ENCODE results near the gene GABARAPL1. TPM values are rescaled to one million over a fixed set of nuclear protein-coding genes. Genes with fewer than 3 reads are reported as not detected.

Gene GABARAPL1
- polyA plus RNA-seq, 12 donors, result 21.2 to 63.3 (median 25.2) TPM; not detected in 1

Other genes with a start within 250 kb of the GABARAPL1 start
- gene CLEC12A, start 241.5 kb upstream of the GABARAPL1 start, polyA plus RNA-seq (ENCODE audit: insufficient read length in 12 of 12), result 1 to 10 TPM in 3 of 12 donors, under 1 TPM in 6, not detected in 3; 0.35 to 1.9 (median 0.61) TPM
- under 1 TPM in 6 of 12 donors, not detected in 6; 0.13 to 0.36 (median 0.31) TPM for gene CLEC1B, start 213.8 kb upstream of the GABARAPL1 start, polyA plus RNA-seq (ENCODE audit: insufficient read length in 12 of 12)
- under 1 TPM in 3 of 12 donors, not detected in 9; 0.07 to 0.25 (median 0.14) TPM for gene CLEC12B, start 202.2 kb upstream of the GABARAPL1 start, polyA plus RNA-seq (ENCODE audit: insufficient read length in 12 of 12)
- 1 to 10 TPM in 1 of 12 donors, under 1 TPM in 9, not detected in 2; 0.11 to 2.0 (median 0.25) TPM for gene CLEC9A, start 182.2 kb upstream of the GABARAPL1 start, polyA plus RNA-seq (ENCODE audit: insufficient read length in 12 of 12)
- gene CLEC1A, start 113.9 kb upstream of the GABARAPL1 start, polyA plus RNA-seq (ENCODE audit: insufficient read length in 12 of 12), result 1 to 10 TPM in 10 of 12 donors, not detected in 2; 1.9 to 5.3 (median 3.3) TPM
- gene CLEC7A, start 82.7 kb upstream of the GABARAPL1 start, polyA plus RNA-seq (ENCODE audit: insufficient read length in 12 of 12), result 1 to 10 TPM in 9 of 12 donors, under 1 TPM in 2, not detected in 1; 0.77 to 6.1 (median 2.0) TPM
- 1 to 10 TPM in 8 of 12 donors, under 1 TPM in 2, not detected in 2; 0.69 to 2.5 (median 1.2) TPM for gene OLR1, start 40.7 kb upstream of the GABARAPL1 start, polyA plus RNA-seq (ENCODE audit: insufficient read length in 12 of 12)
- gene TMEM52B, start 33.8 kb upstream of the GABARAPL1 start, polyA plus RNA-seq (ENCODE audit: insufficient read length in 12 of 12), result under 1 TPM in 9 of 12 donors, not detected in 3; 0.04 to 0.96 (median 0.26) TPM
- 1 to 10 TPM in 3 of 12 donors, under 1 TPM in 7, not detected in 2; 0.16 to 1.6 (median 0.72) TPM for gene KLRD1, start 95.0 kb downstream of the GABARAPL1 start, polyA plus RNA-seq (ENCODE audit: insufficient read length in 12 of 12)
- gene KLRK1, start 177.2 kb downstream of the GABARAPL1 start, polyA plus RNA-seq (ENCODE audit: insufficient read length in 12 of 12), result 1 to 10 TPM in 3 of 12 donors, under 1 TPM in 7, not detected in 2; 0.15 to 2.6 (median 0.61) TPM
- gene KLRC4, start 196.9 kb downstream of the GABARAPL1 start, polyA plus RNA-seq (ENCODE audit: insufficient read length in 12 of 12), result under 1 TPM in 5 of 12 donors, not detected in 7; 0.22 to 0.64 (median 0.32) TPM
- under 1 TPM in 5 of 12 donors, not detected in 7; 0.26 to 0.73 (median 0.39) TPM for gene KLRC3, start 207.7 kb downstream of the GABARAPL1 start, polyA plus RNA-seq (ENCODE audit: insufficient read length in 12 of 12)
- gene KLRC2, start 223.1 kb downstream of the GABARAPL1 start, polyA plus RNA-seq (ENCODE audit: insufficient read length in 12 of 12), result under 1 TPM in 5 of 12 donors, not detected in 7; 0.20 to 0.67 (median 0.58) TPM
- gene KLRC1, start 240.5 kb downstream of the GABARAPL1 start, polyA plus RNA-seq (ENCODE audit: insufficient read length in 12 of 12), result 1 to 10 TPM in 1 of 12 donors, under 1 TPM in 9, not detected in 2; 0.21 to 1.1 (median 0.51) TPM